Activated CD8-positive, alpha-beta memory T cell treated with anti-CD3 and anti-CD28 coated beads for 24 hours (primary cell): Measurements from ENCODE around the gene TBC1D3C.
"Not testable (repeated sequence)": the region's sequence is repeated elsewhere in the genome, so short reads cannot be mapped to it uniquely, and the experiment has no call there.

ENCODE experiments used
- DNase-seq: peaks from one replicate; pipeline ENCODE4 v3.0.0-alpha.2; 2020

TBC1D3C gene

DNA sequence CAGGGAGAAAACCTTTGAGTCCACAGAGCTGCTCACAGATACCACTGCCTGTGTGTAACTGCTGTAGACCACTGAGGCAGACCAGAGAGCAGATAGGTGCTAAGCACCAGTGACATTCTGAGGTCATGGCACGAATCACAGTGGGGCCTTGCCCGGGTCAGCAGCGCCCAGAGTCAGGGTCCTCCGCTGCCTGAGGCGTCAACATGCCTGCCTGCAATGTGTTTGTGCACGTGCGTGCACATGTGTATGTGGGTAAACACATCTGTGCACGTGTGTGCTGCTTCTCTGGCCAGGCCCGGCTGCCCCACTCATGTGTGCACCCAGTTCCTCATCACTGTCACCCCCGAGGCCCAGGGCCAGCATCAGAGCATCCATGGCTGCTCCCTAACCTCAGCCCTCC lies at the start of gene TBC1D3C:
TSS of gene TBC1D3C (minus strand) at position 101 of the 400 bp plus-strand sequence. CDS start 1,568 bp downstream, outside the sequence.
- not testable (repeated sequence) for DNase-seq

DNA sequence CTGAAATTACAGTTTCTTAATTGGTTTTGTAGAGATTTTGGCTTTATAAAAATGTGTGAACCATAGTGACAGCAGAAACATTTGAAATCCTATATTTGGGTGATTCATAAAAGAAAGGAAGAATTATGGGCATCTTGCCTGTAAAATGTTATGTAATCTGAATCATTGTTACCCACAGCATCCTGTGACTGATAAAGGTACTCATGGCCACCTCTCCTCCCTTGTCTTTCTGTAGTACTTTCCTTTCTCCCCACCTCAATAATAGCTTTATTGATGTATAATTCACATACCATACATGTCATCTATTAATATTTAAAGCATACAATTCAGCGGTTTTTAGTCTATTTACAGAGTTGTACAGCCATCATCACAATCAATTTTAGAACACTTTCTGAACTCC lies 30.8 kb upstream of the TBC1D3C start:
- DNase-seq, result not testable (repeated sequence)

DNA sequence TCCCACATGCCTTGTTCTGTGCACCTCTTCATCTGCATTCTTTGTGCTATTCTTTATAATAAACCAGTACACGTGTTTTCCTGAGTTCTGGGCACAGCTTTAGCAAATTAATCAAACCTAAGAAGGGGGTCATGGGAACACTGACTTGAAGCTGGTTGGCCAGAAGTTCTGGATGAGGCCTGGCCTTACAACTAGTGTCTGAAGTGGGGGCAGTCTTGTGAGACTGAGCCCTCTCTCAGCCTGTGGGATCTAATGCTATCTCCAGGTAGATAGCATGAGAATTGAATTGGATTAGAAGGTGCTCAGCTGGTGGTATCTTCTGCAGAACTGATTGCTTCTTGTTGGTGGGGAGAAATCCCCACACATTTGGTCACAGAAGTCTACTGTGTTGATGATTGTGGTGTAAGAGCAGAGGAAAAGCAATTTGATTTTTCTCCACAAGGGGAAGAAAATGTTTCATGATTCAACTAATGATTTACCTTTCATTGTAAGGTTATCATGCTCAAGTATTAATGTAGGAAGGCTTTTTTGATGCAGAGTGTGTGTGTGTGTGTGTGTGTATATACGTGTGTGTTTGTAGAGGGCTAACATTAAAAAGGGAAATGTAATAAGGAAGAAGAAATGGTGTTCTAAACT lies 25.7 kb upstream of the TBC1D3C start:
- not testable (repeated sequence) for DNase-seq

DNA sequence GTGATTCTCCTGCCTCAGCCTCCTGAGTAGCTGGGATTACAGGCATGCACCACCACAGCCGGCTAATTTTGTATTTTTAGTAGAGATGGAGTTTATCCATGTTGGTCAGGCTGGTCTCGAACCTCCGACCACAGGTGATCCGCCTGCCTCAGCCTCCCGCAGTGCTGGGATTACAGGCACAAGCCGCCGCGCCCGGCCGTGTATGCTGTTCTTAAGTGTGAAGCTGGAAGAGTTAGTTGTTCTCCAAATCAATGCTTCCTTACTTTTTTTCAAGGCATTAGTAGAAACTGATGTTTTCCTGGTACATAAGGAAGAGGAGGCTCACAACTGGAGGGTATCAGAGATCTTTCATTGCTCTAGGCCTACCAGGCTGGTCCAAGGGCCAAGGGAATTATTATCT lies 19.7 kb upstream of the TBC1D3C start:
- not testable (repeated sequence) for DNase-seq

DNA sequence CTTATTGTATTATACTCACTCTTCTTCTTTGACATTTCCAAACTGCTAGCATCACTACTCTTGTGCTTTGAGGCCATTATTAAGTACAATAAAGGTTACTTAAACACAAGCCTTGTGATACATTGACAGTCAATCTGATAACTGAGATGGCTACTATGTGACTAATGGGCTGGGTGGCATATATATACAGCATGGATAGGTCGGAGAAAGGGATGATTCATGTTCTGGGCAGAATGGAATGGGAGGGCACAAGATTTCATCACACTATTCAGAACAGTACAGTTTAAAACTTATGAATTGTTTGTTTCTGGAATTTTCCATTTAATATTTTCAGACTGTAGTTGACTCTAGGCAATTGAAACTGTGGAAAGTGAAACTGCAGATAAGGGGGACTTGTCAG lies 18.9 kb upstream of the TBC1D3C start:
- DNase-seq, result not testable (repeated sequence)
